ENCODE results near the gene MEGF11. TPM values are rescaled to one million over a fixed set of nuclear protein-coding genes. Genes with fewer than 3 reads are reported as not detected.

The MEGF11 gene
- total and polyA plus RNA-seq, 10 donors, result 0.02 to 0.61 (median 0.23) TPM; not detected in 4

DNA sequence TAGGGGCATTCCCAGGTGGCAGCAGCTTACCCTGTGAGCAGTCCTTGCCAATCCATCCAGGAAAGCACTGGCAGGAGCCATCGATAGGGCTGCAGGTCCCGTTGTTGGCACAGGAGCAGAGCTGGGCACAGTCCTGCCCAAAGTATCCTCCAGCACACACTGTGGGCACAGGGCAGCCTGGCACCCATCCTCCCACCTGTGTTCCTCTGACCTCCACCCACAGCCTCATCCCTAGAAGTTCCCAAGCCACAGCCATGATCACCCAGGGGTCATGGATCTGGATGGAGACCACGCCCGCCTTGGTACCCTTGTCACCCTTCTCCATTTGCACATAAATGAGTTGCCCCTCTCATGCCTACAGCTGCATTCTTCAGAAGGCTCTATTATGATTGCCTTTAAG lies 335.6 kb downstream of the MEGF11 start:
- 91 to 100% (median 95%) methylated on average over 4 of the region's 4 CpGs for WGBS, 5 donors
- DNase-seq, result no peak
- no peaks in the 10 kb centered on the region for H3K9me3 ChIP-seq
- TF ChIP-seq POLR2A (IDR thresholded peaks at IDR 0.05), result no peak
- TF ChIP-seq, protein P1, sequence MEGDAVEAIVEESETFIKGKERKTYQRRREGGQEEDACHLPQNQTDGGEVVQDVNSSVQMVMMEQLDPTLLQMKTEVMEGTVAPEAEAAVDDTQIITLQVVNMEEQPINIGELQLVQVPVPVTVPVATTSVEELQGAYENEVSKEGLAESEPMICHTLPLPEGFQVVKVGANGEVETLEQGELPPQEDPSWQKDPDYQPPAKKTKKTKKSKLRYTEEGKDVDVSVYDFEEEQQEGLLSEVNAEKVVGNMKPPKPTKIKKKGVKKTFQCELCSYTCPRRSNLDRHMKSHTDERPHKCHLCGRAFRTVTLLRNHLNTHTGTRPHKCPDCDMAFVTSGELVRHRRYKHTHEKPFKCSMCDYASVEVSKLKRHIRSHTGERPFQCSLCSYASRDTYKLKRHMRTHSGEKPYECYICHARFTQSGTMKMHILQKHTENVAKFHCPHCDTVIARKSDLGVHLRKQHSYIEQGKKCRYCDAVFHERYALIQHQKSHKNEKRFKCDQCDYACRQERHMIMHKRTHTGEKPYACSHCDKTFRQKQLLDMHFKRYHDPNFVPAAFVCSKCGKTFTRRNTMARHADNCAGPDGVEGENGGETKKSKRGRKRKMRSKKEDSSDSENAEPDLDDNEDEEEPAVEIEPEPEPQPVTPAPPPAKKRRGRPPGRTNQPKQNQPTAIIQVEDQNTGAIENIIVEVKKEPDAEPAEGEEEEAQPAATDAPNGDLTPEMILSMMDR (IDR thresholded peaks at IDR 0.05 in 8 of 11, conservative IDR thresholded peaks at IDR 0.05 in 3 of 11), result no peak
- TF ChIP-seq POLR2AphosphoS5 (IDR thresholded peaks at IDR 0.05), result no peak
- H3K27me3 ChIP-seq (replicated peaks in 1 of 7), result no peaks in the 10 kb centered on the region
- peaks cover 0 to 26% (median 0%) of the 10 kb centered on the region in 6 donors for H3K36me3 ChIP-seq
- H3K4me3 ChIP-seq, result no peak overlapping the region
- intact Hi-C loops (cut with DNase I; ENCODE audit: low total_unique reads), result no loop called here
- peaks cover 5 to 71% (median 33%) of the 10 kb centered on the region in 6 donors for H3K4me1 ChIP-seq
- H3K27ac ChIP-seq, result no peak overlapping the region

DNA sequence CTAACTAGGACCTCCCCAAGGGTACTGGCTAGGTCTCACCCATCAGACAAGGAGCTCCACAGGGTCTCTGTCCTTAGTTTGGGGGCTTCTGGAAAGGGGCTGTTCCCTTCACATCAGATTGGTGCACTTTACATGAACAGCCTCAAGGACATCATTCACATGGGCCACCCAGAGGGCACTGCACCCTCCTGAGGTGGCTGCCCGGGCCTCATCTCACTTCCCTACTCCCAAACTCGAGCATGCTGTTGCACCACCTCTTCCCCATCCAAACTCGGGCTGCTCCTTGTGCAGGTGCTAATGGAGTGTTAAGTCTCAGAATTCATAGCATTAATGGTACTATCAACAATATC lies 336.2 kb downstream of the MEGF11 start:
- intact Hi-C loops (cut with DNase I; ENCODE audit: low total_unique reads), result no loop called here
- Histone ChIP-seq H3K27ac (peak overlapping the region in 1 of 8 donors; percentile 14), H3K27me3 (replicated peaks in 1 of 7) (no peaks in the 10 kb centered on the region), H3K4me1 (peaks cover 5 to 71% (median 33%) of the 10 kb centered on the region in 6 donors), H3K9me3 (no peaks in the 10 kb centered on the region), H3K36me3 (peaks cover 0 to 32% (median 0%) of the 10 kb centered on the region in 6 donors), H3K4me3 (no peak overlapping the region)
- 52 to 79% (median 73%) methylated on average over 3 of the region's 3 CpGs for WGBS, 5 donors
- no peak for DNase-seq
- TF ChIP-seq POLR2A (IDR thresholded peaks at IDR 0.05) (no peak), POLR2AphosphoS5 (IDR thresholded peaks at IDR 0.05) (no peak)
- TF ChIP-seq, protein P1 (IDR thresholded peaks at IDR 0.05 in 8 of 11, conservative IDR thresholded peaks at IDR 0.05 in 3 of 11), result no peak

DNA sequence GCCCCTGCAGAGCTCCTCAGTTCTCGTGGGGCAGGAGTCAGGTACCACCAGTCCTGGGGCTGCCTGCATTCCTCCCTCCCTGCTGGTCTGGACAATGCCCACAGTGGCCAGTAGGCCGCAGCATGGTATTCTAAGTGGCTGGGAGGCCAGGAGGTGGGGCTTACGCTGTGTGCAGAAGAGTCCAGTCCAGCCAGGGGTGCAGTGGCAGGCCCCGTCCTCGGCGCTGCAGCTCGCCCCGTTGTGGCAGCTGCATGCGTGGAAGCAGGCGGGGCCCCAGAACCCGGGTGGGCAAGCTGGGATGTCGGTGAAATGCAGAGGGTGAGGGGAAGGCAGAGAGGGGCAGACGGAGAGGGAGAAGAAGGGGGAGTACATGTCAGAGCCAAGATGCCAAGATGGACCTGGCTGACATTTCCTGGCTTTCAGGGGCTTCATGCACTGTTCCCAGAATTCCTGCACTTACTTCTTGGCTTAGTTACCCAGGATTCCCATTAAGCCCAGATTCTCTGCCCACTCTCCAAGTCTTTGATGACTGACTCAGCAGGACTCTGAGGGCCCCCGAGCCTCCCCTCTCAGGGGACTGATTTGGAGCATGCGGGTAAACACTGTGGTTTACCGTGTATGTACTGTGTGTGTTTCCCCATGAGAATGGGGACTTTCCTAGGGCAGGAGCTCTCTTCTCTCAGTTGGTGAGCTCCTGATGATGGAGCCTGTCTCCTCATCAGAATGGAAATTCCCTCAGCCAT lies 336.7 kb downstream of the MEGF11 start:
- peak; percentile 77 for DNase-seq
- Histone ChIP-seq H3K36me3 (peaks cover 0 to 37% (median 1%) of the 10 kb centered on the region in 6 donors), H3K27ac (peak overlapping the region in 1 of 8 donors; percentile 14), H3K9me3 (no peaks in the 10 kb centered on the region), H3K4me1 (peaks cover 5 to 66% (median 33%) of the 10 kb centered on the region in 6 donors), H3K27me3 (replicated peaks in 1 of 7) (no peaks in the 10 kb centered on the region), H3K4me3 (peak overlapping the region in 1 of 8 donors; percentile 32)
- 46 to 66% (median 61%) methylated on average over 15 to 16 of the region's 16 CpGs for WGBS, 5 donors
- TF ChIP-seq POLR2A (IDR thresholded peaks at IDR 0.05) (no peak), POLR2AphosphoS5 (IDR thresholded peaks at IDR 0.05) (peak; percentile 10 to 50 (median 23))
- TF ChIP-seq, protein P1 (IDR thresholded peaks at IDR 0.05 in 8 of 11, conservative IDR thresholded peaks at IDR 0.05 in 3 of 11), result peak in 8 of 11 experiments; percentile 32 to 57 (median 42)
- intact Hi-C loops (cut with DNase I; ENCODE audit: low total_unique reads), result no loop called here

DNA sequence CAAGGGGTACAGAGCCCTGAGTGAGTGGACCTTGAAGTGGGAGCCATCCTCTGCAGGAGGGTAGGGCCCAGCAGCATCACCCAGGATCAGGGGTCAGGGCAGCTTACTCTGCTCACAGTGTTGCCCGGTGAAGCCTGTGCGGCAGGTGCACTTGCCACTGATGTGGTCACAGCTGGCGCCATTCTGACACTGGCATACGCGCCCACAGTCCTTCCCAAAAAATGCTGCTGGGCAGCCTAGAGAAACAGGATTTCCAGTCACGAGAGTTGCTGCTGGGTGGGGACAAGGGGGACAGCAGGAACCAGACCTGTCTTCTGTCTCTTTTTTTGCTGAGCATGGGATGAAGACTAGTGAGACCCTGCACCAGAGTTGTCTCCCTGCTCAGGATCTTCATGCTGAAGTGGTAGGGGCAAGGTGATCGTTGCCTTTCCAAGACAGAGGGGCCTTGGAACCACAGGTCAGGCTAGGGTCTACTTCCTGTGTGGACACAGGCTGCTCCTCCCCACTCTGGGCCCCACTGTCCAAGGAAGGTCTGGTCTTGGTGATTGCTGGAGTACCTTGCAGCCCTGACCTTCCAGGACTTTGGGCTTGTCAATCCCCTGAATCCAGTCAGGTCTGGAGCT lies 337.4 kb downstream of the MEGF11 start:
- Histone ChIP-seq H3K27me3 (replicated peaks in 1 of 7) (no peaks in the 10 kb centered on the region), H3K27ac (no peak overlapping the region), H3K4me3 (no peak overlapping the region), H3K4me1 (peaks cover 5 to 59% (median 30%) of the 10 kb centered on the region in 6 donors), H3K36me3 (peaks cover 0 to 44% (median 3%) of the 10 kb centered on the region in 6 donors), H3K9me3 (no peaks in the 10 kb centered on the region)
- TF ChIP-seq POLR2A (IDR thresholded peaks at IDR 0.05) (no peak), POLR2AphosphoS5 (IDR thresholded peaks at IDR 0.05) (peak in 1 of 3 donors; percentile 12)
- intact Hi-C loops (cut with DNase I; ENCODE audit: low total_unique reads), result no loop called here
- DNase-seq, result no peak
- WGBS, 5 donors, result 69 to 81% (median 73%) methylated on average over 6 to 7 of the region's 7 CpGs
